Mucosa of stomach (tissue), 1 donor: ENCODE data around the gene OR8B3.
"Not testable (repeated sequence)": the region's sequence is repeated elsewhere in the genome, so short reads cannot be mapped to it uniquely, and the experiment has no call there.

ENCODE experiments used
- H3K27me3 ChIP-seq: one replicate; pipeline ENCODE4 v1.7.0; 2013; ENCODE audit warnings: mild to moderate bottlenecking, low read length; ENCODE audit not compliant: control insufficient read depth, insufficient read depth
- H3K36me3 ChIP-seq: one replicate; pipeline ENCODE4 v1.7.0; 2013; ENCODE audit warnings: low read length; ENCODE audit not compliant: control insufficient read depth, insufficient read depth
- H3K4me1 ChIP-seq: one replicate; pipeline ENCODE4 v1.7.0; 2013; ENCODE audit warnings: mild to moderate bottlenecking, low read length; ENCODE audit not compliant: control insufficient read depth, insufficient read depth
- H3K4me3 ChIP-seq: one replicate; pipeline ENCODE4 v1.7.0; 2013; ENCODE audit warnings: low read length
- H3K9ac ChIP-seq: one replicate; pipeline ENCODE4 v1.7.0; 2013; ENCODE audit warnings: mild to moderate bottlenecking, low read length, moderate library complexity
- H3K9me3 ChIP-seq: one replicate; pipeline ENCODE4 v1.7.0; 2013; ENCODE audit warnings: mild to moderate bottlenecking, low read length, moderate library complexity; ENCODE audit not compliant: control insufficient read depth
- donor health status: Pancreatic carcinoma.

The OR8B3 gene

GRCh38 chr11:124415356-124415923, 16.6 kb upstream of the OR8B3 start:
- H3K27me3 ChIP-seq: no peaks in the 10 kb centered on the region
- no peaks in the 10 kb centered on the region for H3K36me3 ChIP-seq
- no peak overlapping the region for H3K4me3 ChIP-seq
- H3K9ac ChIP-seq: no peak overlapping the region
- no peaks in the 10 kb centered on the region for H3K9me3 ChIP-seq
- no peaks in the 10 kb centered on the region for H3K4me1 ChIP-seq

- Histone ChIP-seq H3K4me1 (no peaks in the 10 kb centered on the region), H3K9me3 (no peaks in the 10 kb centered on the region), H3K9ac (no peak overlapping the region), H3K27me3 (no peaks in the 10 kb centered on the region), H3K4me3 (no peak overlapping the region), H3K36me3 (no peaks in the 10 kb centered on the region)
Observed at GRCh38 chr11:124409906-124410305, 11.1 kb upstream of the OR8B3 start.

GRCh38 chr11:124405581-124405980, 6.8 kb upstream of the OR8B3 start:
- Histone ChIP-seq H3K4me3 (no peak overlapping the region), H3K36me3 (no peaks in the 10 kb centered on the region), H3K9me3 (no peaks in the 10 kb centered on the region), H3K27me3 (no peaks in the 10 kb centered on the region), H3K4me1 (no peaks in the 10 kb centered on the region), H3K9ac (no peak overlapping the region)

- not testable (repeated sequence) for H3K9ac ChIP-seq, H3K4me3 ChIP-seq, H3K9me3 ChIP-seq, H3K36me3 ChIP-seq, H3K27me3 ChIP-seq, H3K4me1 ChIP-seq
Observed at GRCh38 chr11:124403186-124403585, 4.4 kb upstream of the OR8B3 start.

GRCh38 chr11:124402326-124402922, 3.6 kb upstream of the OR8B3 start:
- Histone ChIP-seq H3K27me3 (no peaks in the 10 kb centered on the region), H3K9ac (no peak overlapping the region), H3K4me3 (no peak overlapping the region), H3K9me3 (no peaks in the 10 kb centered on the region), H3K4me1 (no peaks in the 10 kb centered on the region), H3K36me3 (no peaks in the 10 kb centered on the region)

DNA sequence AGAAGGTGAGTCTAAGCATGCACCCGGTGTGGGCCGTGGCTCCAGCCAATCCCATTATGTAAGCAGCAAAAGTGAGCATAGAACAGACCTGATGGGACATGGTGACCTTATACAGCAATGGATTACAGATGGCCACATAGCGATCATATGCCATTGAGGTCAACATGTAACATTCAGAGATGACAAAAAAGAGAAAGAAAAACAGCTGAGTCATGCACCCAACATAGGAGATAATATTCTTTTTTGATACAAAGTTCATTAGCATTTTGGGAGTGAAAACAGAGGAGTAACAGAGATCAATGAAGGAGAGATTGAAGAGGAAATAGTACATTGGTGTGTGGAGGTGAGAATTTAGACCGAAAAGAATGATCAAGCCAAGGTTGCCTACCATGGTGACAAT, 2.0 kb downstream of the OR8B3 start:
- H3K27me3 ChIP-seq, H3K9ac ChIP-seq, H3K4me3 ChIP-seq, H3K4me1 ChIP-seq, H3K36me3 ChIP-seq, H3K9me3 ChIP-seq: not testable (repeated sequence)

DNA sequence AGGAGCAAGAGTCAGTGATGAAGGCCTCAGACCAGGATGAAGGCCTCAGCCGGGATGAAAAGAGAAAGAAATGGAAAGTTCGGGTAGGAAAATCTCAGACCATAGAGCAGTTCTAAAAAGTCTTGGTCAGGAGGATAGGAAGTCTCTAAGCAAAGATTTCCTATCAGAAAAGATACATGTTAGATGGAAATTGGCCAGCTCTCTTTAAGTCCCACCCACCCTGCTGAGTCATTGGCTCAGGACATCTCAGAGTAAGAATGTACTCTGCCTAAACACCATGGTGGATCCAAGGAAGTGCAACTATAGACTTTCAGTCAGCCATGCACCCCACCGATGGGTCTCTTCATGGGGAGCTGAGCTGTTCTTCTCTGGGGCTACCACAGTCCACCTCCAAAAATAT, 4.4 kb downstream of the OR8B3 start:
- Histone ChIP-seq H3K9ac (no peak overlapping the region), H3K27me3 (no peaks in the 10 kb centered on the region), H3K9me3 (no peaks in the 10 kb centered on the region)

DNA sequence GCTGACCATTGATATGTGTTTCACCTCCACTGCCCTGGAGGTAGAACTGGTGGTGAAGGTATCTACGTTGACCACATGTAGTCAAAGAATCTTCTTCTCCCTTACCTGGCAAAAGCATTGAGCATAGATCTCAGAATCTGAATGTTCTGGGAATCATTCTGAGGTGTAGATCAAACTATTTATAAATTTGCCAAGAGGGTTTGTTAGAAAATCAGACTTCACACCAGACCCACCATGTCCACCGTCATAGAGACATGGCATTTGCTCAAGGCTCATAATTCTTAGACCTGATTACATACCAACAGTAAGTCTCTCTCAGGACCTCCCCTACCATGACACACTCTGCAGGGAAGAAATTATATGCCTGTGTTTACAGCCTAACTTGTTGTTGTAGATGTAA, 14.4 kb downstream of the OR8B3 start, which contains the start of gene OR8B2:
TSS of gene OR8B2 (minus strand) at position 101 of the 400 bp plus-strand sequence. CDS start 1,156 bp downstream, outside the sequence.
- Histone ChIP-seq H3K4me3 (no peak within 1 kb of the TSS), H3K36me3 (no peaks in the 10 kb centered on the region), H3K4me1 (no peaks in the 10 kb centered on the region), H3K9me3 (no peaks in the 10 kb centered on the region), H3K9ac (no peak within 1 kb of the TSS), H3K27me3 (no peaks in the 10 kb centered on the region)

More for the DNA sequence above, 4.4 kb downstream of the OR8B3 start:
- Histone ChIP-seq H3K4me3 (no peak overlapping the region), H3K36me3 (no peaks in the 10 kb centered on the region), H3K4me1 (no peaks in the 10 kb centered on the region)

- H3K4me3 ChIP-seq, H3K4me1 ChIP-seq, H3K9me3 ChIP-seq, H3K27me3 ChIP-seq, H3K36me3 ChIP-seq, H3K9ac ChIP-seq: not testable (repeated sequence)
Observed at GRCh38 chr11:124382857-124383256, 16.0 kb downstream of the OR8B3 start.

DNA sequence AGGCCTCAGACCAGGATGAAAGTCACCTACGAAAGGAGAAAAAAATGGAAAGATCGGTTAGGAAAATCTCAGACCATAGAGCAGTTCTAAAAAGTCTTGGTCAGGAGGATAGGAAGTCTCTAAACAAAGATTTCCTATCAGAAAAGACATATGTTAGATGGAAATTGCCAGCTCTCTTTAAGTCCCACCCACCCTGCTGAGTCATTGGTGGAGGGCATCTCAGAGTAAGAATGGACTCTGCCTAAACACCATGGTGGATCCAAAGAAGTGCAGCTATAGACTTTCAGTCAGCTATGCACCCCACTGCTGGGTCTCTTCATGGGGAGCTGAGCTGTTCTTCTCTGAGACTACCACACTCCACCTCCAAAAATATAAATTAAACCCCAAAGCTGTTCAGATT, 18.2 kb downstream of the OR8B3 start:
- no peaks in the 10 kb centered on the region for H3K36me3 ChIP-seq
- H3K9ac ChIP-seq: no peak overlapping the region
- H3K4me1 ChIP-seq: no peaks in the 10 kb centered on the region

DNA sequence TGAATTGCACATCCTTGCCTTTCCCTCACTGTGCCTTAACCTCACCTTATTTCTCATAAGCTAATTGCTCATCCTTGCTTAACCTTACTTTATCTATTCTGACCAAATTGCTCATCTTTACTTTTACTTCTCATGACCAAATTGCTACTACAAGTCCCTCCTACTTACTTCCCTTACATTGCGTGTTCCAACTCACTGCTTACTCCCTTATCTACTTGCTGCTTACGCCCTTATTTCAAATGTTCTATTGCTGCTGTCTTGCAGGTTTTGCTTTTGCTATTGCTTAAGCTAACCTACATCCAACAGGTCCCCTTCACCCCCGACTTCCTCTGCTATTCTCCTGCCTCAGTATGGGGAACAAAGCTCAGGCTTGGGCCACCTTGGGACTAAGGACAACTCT, 22.5 kb downstream of the OR8B3 start:
- Histone ChIP-seq H3K4me3 (no peak overlapping the region), H3K4me1 (no peaks in the 10 kb centered on the region), H3K36me3 (no peaks in the 10 kb centered on the region), H3K9me3 (no peaks in the 10 kb centered on the region), H3K27me3 (no peaks in the 10 kb centered on the region), H3K9ac (no peak overlapping the region)

More for the DNA sequence above, 18.2 kb downstream of the OR8B3 start:
- Histone ChIP-seq H3K4me3 (no peak overlapping the region), H3K27me3 (no peaks in the 10 kb centered on the region), H3K9me3 (no peaks in the 10 kb centered on the region)

DNA sequence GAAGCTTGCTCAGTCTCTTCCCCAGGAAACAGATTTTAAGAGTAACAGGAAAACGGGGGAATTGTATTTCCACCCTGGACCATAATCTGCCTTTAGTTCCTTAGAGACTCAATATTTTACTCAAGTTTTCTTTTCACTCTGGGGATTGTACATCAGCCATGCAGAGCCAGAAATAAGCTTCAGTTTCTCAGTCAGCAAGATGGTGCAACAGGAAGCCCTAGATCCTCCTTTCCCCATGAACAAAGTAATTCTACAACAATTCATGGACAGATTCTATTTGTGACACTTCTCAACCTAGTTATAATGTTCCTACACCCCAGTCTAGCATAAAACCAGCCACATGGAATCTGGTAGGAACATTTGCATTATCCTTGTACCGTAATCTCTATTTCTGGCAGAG, 39.3 kb downstream of the OR8B3 start:
- Histone ChIP-seq H3K4me3 (no peak overlapping the region), H3K27me3 (no peaks in the 10 kb centered on the region), H3K36me3 (no peaks in the 10 kb centered on the region), H3K9me3 (no peaks in the 10 kb centered on the region), H3K4me1 (no peaks in the 10 kb centered on the region), H3K9ac (no peak overlapping the region)
